Right kidney (tissue), 1 donor: ENCODE measurements around the gene RCC1.
A peak's percentile ranks its signal among the peaks of the same experiment; 100 is the strongest.
"Not testable (repeated sequence)": the region's sequence is repeated elsewhere in the genome, so short reads cannot be mapped to it uniquely, and the experiment has no call there.

Source experiments
- DNase-seq: peaks from one replicate; pipeline ENCODE4 v3.0.0-alpha.2; 2016

The RCC1 gene

GRCh38 chr1:28510273-28510969, 4.6 kb downstream of the RCC1 start:
- no peak for DNase-seq

DNA sequence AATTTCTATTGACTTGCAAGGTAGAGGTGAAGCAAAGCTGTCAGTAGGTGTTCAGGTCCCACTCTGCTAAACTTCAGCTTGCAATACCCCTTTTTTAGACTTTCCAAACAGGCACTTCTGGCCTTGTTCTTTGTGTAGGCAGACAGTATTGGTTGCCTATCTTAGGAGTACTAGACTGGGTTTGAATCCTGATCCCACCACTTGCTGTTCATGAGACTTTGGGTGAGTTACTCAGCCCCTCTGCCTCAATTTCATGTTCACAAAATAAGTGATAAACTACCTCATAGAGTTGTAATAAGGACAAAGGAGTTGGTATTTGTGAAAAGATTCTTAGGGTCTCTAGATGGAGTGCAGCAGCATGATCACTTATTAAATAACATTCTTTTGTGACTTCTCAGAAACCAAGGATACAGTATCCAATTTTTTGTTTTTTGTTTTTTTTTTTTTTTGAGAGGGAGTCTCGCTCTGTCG, 5.2 kb downstream of the RCC1 start:
- no peak for DNase-seq

DNA sequence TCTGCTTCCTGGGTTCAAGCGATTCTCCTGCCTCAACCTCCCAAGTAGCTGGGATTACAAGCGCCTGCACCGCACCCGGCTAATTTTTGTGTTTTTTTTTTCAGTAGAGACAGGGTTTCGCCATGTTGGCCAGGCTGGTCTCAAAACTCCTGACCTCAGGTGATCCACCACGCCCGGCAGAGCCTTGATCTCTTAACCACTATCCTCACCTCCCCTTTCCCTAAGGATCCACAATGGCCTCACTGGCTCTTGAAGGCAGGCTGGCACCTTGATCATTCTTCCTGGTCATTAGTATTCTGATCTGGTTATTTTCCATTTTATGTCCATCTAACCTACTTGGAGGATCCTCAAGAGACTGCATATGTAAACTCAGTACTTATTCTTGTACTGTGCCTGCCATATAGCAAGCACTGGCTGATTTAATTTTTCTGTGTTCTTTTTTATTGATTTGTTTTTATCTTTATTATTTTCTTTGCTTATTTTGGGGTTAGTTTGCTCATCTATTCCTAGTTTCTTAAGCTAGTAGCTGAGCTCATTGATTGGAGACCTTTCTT, 6.3 kb downstream of the RCC1 start:
- no peak for DNase-seq

DNA sequence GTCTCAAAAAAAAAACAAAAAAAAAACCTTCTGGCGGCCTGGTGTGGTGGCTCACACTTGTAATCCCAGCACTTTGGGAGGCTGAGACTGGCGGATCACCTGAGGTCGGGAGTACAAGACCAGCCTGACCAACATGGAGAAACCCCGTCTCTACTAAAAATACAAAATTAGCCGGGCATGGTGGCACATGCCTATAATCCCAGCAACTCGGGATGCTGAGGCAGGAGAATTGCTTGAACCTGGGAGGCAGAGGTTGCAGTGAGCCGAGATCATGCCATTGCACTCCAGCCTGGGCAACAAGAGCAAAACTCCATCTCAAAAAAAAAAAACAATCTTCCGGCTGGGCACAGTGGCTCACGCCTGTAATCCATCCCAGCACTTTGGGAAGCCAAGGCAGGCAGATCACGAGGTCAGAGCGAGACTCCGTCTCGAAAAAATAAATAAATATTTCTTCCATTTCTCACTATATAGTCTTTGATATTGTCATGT, 8.6 kb downstream of the RCC1 start:
- DNase-seq, result not testable (repeated sequence)

GRCh38 chr1:28516518-28516956, 10.7 kb downstream of the RCC1 start:
- DNase-seq, result no peak

- no peak for DNase-seq
Observed at GRCh38 chr1:28517649-28517999, 11.8 kb downstream of the RCC1 start.

GRCh38 chr1:28518000-28518744, 12.3 kb downstream of the RCC1 start:
- peak; percentile 99 for DNase-seq

GRCh38 chr1:28518745-28519341, 13.0 kb downstream of the RCC1 start:
- DNase-seq, result peak; percentile 73

- DNase-seq, result no peak
Observed at GRCh38 chr1:28519946-28520725, 14.3 kb downstream of the RCC1 start.

GRCh38 chr1:28520796-28521195, 15.0 kb downstream of the RCC1 start:
- not testable (repeated sequence) for DNase-seq

- no peak for DNase-seq
Observed at GRCh38 chr1:28521502-28522164, 15.8 kb downstream of the RCC1 start.

- not testable (repeated sequence) for DNase-seq
Observed at GRCh38 chr1:28522537-28522936, 16.7 kb downstream of the RCC1 start.

DNA sequence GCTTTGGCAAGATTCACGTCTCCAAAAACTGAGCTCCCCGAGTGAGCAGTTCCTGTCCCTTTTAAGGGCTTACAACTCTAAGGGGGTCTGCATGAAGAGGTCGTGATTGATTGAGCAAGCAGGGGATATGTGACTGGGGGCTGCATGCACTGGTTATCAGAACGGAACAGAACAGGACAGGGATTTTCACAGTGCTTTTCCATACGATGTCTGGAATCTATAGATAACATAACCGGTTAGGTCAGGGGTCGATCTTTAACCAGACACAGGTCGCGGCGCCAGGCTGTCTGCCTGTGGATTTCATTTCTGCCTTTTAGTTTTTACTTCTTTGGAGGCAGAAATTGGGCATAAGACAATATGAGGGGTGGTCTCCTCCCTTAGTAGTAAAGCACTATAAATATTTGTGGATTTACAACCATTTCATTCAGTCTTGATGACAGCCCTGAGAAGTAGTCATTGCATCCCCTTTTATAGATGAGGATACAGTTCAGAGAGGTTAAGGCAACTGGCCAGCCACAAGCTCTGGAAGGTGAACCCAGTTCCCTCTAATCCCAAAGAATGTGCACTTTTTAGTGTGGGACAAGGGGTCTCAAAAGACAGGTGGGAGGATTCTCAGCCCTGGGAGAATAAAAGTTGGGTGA, 19.3 kb downstream of the RCC1 start:
- not testable (repeated sequence) for DNase-seq

DNA sequence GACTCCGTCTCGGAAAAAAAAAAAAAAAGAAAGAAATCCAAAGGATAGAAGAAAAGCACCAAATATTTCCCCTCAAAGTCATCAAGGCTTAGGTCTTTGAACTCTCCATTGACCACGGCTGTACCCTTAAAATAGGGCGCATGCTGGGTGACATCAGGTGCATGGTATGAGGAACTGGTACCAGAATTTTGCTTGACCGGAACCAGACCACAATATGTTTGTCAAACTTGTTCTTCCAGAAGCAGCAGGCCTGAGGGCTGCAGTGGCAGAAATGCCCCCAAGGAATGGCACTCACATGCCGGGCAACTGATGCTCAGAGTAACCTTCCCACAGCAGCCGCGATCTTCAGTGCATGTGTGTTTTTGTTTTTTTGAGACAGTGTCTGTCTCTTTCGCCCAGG, 21.0 kb downstream of the RCC1 start:
- no peak for DNase-seq

GRCh38 chr1:28530456-28530855, 24.6 kb downstream of the RCC1 start:
- no peak for DNase-seq

GRCh38 chr1:28534671-28535070, 28.8 kb downstream of the RCC1 start:
- DNase-seq, result no peak

DNA sequence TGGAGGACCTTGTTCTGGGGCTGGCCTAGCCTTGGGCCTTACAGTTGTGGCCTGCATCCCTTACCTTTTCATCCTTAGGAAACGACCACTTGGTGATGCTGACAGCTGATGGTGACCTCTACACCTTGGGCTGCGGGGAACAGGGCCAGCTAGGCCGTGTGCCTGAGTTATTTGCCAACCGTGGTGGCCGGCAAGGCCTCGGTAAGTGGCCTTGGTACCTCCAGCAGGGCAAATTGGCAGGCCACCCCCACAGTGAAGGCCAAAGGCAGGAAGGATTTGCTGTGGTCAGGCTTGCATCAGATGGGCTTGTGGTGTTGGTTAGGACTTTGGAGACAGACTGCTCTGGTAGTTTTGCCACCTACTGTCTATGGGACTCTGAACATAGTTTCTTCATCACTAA, 29.3 kb downstream of the RCC1 start:
- DNase-seq, result no peak

GRCh38 chr1:28537457-28538199, 31.8 kb downstream of the RCC1 start:
- no peak for DNase-seq

DNA sequence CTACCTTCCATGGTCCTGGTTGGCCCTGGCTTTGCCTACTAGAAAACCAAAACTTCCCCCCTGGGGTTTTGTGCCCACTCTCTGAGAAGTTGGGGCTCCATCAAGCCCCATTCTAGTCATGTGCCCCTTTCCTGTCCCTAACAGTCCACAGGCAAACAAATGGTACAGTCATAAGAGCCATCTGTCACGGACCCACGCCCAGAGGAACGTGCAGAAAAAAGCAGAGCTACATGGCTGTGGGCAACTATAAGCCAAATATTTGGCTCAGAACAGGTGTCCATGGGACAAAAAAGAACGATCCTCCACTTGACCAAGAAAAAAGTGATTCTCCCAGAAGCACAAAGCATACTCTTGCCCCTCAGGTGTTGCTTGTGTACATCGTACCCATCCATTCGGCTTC, 32.4 kb downstream of the RCC1 start:
- DNase-seq, result no peak

DNA sequence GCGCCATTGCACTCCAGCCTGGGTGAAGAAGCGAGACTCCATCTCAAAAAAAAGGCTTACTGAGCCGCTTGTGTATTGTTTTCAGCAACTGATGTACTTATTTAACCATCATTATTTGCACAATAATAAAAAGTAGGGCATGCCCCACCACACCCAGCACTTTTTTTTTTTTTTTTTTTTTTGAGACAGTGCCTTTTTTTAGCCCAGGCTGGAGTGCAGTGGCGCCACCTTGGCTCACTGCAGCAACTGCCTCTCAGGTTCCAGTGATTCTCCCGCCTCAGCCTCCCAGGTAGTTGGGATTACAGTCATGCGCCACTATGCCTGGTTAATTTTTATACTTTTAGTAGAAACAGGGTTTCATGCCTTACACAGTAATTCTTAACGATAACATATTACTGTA, 34.8 kb downstream of the RCC1 start:
- no peak for DNase-seq
